Activated T-helper 1 cell treated with anti-CD3 and anti-CD28 coated beads, Interleukin-12 subunit alpha, Interleukin-12 subunit beta, Interleukin-2, Interleukin-4 antibody, amounts not matched to agents 30 ng/mL and 10 ng/mL and 1 ng/mL, durations not matched to agents 14 hours and 24 hours and 36 hours (primary cell): ENCODE measurements around the gene STYK1. TPM values are rescaled to one million over a fixed set of nuclear protein-coding genes. Genes with fewer than 3 reads are reported as not detected.
A peak's percentile ranks its signal among the peaks of the same experiment; 100 is the strongest.
"Not testable (repeated sequence)": the region's sequence is repeated elsewhere in the genome, so short reads cannot be mapped to it uniquely, and the experiment has no call there.

Experiments
- DNase-seq: peaks from one replicate; pipeline ENCODE4 v3.0.0; 2021; ENCODE audit warnings: low spot score
- H3K27ac Mint-ChIP-seq: one replicate; pipeline ENCODE4 v1.8.0; 2021; ENCODE audit warnings: mild to moderate bottlenecking, mixed read lengths
- H3K27me3 Mint-ChIP-seq: one replicate; pipeline ENCODE4 v1.8.0; 2022; ENCODE audit warnings: mild to moderate bottlenecking, moderate library complexity, mixed read lengths; ENCODE audit not compliant: insufficient read depth
- H3K36me3 Mint-ChIP-seq: one replicate; pipeline ENCODE4 v1.8.0; 2021; ENCODE audit warnings: low read depth, mixed read lengths
- H3K4me1 Mint-ChIP-seq: one replicate; pipeline ENCODE4 v1.8.0; 2021; ENCODE audit warnings: low read depth, mixed read lengths
- H3K4me3 Mint-ChIP-seq: one replicate; pipeline ENCODE4 v1.8.0; 2021; ENCODE audit warnings: mild to moderate bottlenecking, moderate library complexity, mixed read lengths
- H3K9me3 Mint-ChIP-seq: one replicate; pipeline ENCODE4 v1.8.0; 2021; ENCODE audit warnings: mixed read lengths
- intact Hi-C: fragments of 100-400 bp; cut with micrococcal nuclease; formaldehyde crosslinking; loops from one replicate; pipeline ENCODE4 v1.15.1; 2024
- total RNA-seq: library from RNA; stranded (reverse); gene quantifications from 2 replicates; pipeline ENCODE4 v1.2.3, GENCODE V29; 2022

The STYK1 gene
- total RNA-seq, 1 donor from 2014 or later: not detected

DNA sequence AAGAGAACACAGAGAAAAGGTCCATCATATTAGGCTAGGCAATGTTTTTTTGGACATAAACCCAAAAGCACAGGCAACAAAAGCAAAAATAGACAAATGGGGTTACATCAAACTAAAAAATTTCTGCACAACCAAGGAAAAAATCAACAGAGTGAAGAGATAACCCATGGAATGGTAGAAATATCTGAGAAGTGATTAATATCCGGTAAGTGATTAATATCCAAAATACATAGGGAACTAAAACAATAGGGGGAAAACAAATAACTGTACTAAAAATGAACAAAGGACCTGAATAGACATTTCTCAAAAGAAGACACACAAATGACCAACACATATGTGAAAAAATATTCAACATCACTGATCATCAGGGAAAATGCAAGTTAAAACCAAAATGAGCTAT lies 4.3 kb downstream of the STYK1 start:
- DNase-seq: no peak
- Mint-ChIP-seq H3K4me1 (peaks cover 47% of the 10 kb centered on the region), H3K27ac (no peak overlapping the region), H3K4me3 (no peak overlapping the region), H3K9me3 (no peaks in the 10 kb centered on the region), H3K27me3 (peaks cover 49% of the 10 kb centered on the region), H3K36me3 (peaks cover 2% of the 10 kb centered on the region)
- intact Hi-C loops: no loop called here

GRCh38 chr12:10668526-10668925 lies 5.3 kb downstream of the STYK1 start:
- H3K27me3 Mint-ChIP-seq: peaks cover 48% of the 10 kb centered on the region
- H3K27ac Mint-ChIP-seq: peak overlapping the region; percentile 2
- DNase-seq: no peak
- H3K36me3 Mint-ChIP-seq: no peaks in the 10 kb centered on the region
- H3K9me3 Mint-ChIP-seq: no peaks in the 10 kb centered on the region
- H3K4me1 Mint-ChIP-seq: peaks cover 37% of the 10 kb centered on the region
- intact Hi-C loops: no loop called here
- peak overlapping the region; percentile 37 for H3K4me3 Mint-ChIP-seq

- H3K27ac Mint-ChIP-seq: no peak overlapping the region
- H3K36me3 Mint-ChIP-seq: no peaks in the 10 kb centered on the region
- H3K9me3 Mint-ChIP-seq: no peaks in the 10 kb centered on the region
- intact Hi-C loops: no loop called here
- peaks cover 46% of the 10 kb centered on the region for H3K27me3 Mint-ChIP-seq
- no peak for DNase-seq
- no peak overlapping the region for H3K4me3 Mint-ChIP-seq
- H3K4me1 Mint-ChIP-seq: peaks cover 28% of the 10 kb centered on the region
These were observed 6.3 kb downstream of the STYK1 start for GRCh38 chr12:10667581-10667980.

- Mint-ChIP-seq H3K4me3 (no peak overlapping the region), H3K4me1 (peaks cover 12% of the 10 kb centered on the region), H3K27ac (no peak overlapping the region), H3K36me3 (no peaks in the 10 kb centered on the region), H3K9me3 (no peaks in the 10 kb centered on the region), H3K27me3 (peaks cover 41% of the 10 kb centered on the region)
- intact Hi-C loops: no loop called here
- no peak for DNase-seq
These were observed 9.4 kb downstream of the STYK1 start for GRCh38 chr12:10664499-10664898.

GRCh38 chr12:10663869-10664268 lies 10.0 kb downstream of the STYK1 start:
- H3K9me3 Mint-ChIP-seq: no peaks in the 10 kb centered on the region
- no peak overlapping the region for H3K27ac Mint-ChIP-seq
- intact Hi-C loops: no loop called here
- no peak overlapping the region for H3K4me3 Mint-ChIP-seq
- H3K4me1 Mint-ChIP-seq: peaks cover 11% of the 10 kb centered on the region
- DNase-seq: no peak
- H3K36me3 Mint-ChIP-seq: no peaks in the 10 kb centered on the region
- peaks cover 37% of the 10 kb centered on the region for H3K27me3 Mint-ChIP-seq

GRCh38 chr12:10661338-10661737 lies 12.5 kb downstream of the STYK1 start:
- H3K27ac Mint-ChIP-seq: no peak overlapping the region
- intact Hi-C loops: no loop called here

DNA sequence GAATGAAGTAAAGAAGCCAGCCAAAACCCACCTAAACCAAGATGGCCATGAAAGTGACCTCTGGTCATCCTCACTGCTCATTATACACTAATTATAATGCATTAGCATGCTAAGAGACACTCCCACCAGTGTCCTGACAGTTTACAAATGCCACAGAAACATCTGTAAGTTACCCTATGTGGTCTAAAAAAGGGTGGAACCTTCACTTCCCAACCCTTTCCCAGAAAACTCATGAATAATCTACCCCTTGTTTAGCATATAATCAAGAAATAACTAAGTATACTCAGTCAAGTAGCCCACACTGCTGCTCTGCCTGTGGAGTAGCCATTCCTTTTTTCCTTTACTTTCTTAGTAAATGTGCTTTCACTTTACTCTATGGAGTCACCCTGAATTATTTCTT lies 19.8 kb downstream of the STYK1 start:
- H3K36me3 Mint-ChIP-seq: no peaks in the 10 kb centered on the region
- DNase-seq: no peak
- H3K27ac Mint-ChIP-seq: no peak overlapping the region
- H3K4me3 Mint-ChIP-seq: no peak overlapping the region
- peaks cover 17% of the 10 kb centered on the region for H3K27me3 Mint-ChIP-seq
- H3K9me3 Mint-ChIP-seq: peaks cover 12% of the 10 kb centered on the region
- intact Hi-C loops: no loop called here
- H3K4me1 Mint-ChIP-seq: no peaks in the 10 kb centered on the region

More at GRCh38 chr12:10661338-10661737, 12.5 kb downstream of the STYK1 start:
- H3K36me3 Mint-ChIP-seq: no peaks in the 10 kb centered on the region
- DNase-seq: no peak
- peaks cover 34% of the 10 kb centered on the region for H3K27me3 Mint-ChIP-seq
- H3K9me3 Mint-ChIP-seq: peaks cover 9% of the 10 kb centered on the region
- H3K4me1 Mint-ChIP-seq: no peaks in the 10 kb centered on the region
- H3K4me3 Mint-ChIP-seq: no peak overlapping the region

DNA sequence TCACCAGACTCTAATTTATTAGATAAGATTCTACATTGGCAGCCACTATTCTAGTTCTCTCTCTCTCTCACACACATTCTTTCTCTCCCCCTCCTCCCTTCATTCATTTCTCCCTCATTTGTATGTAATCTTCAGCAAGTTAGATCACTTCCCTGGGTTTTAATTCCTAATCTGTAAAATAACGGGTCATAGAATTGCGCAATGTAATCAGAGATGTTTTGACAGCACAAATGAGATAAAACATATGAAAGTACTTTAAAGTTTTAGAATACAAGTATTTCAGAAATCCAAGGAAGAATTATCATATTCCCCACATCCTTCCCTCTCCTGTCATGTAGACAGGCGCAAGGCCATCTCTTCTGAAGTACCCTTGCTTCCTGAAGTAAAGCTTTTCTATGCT lies 21.7 kb downstream of the STYK1 start:
- H3K4me3 Mint-ChIP-seq: no peak overlapping the region
- H3K36me3 Mint-ChIP-seq: no peaks in the 10 kb centered on the region
- no peak for DNase-seq
- no peak overlapping the region for H3K27ac Mint-ChIP-seq
- intact Hi-C loops: no loop called here
- no peaks in the 10 kb centered on the region for H3K4me1 Mint-ChIP-seq
- H3K9me3 Mint-ChIP-seq: peaks cover 19% of the 10 kb centered on the region
- peaks cover 9% of the 10 kb centered on the region for H3K27me3 Mint-ChIP-seq

DNA sequence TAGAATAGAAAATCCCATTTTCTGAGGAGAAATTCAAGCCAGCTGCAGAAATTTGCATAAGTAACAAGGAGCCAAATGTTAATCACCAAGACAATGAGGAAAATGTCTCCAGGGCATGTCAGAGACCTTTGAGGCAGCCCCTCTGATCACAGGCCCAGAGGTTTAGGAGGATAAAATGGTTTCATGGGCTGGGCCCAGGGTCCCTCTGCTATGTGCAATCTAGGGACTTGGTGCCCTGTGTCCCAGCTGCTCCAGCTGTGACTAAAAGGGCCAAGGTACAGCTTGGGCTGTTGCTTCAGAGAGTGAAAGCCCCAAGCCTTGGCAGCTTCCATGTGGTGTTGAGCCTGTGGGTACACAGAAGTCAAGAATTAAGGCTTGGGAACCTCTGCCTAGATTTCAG lies 27.3 kb downstream of the STYK1 start:
- not testable (repeated sequence) for H3K36me3 Mint-ChIP-seq, H3K4me1 Mint-ChIP-seq

DNA sequence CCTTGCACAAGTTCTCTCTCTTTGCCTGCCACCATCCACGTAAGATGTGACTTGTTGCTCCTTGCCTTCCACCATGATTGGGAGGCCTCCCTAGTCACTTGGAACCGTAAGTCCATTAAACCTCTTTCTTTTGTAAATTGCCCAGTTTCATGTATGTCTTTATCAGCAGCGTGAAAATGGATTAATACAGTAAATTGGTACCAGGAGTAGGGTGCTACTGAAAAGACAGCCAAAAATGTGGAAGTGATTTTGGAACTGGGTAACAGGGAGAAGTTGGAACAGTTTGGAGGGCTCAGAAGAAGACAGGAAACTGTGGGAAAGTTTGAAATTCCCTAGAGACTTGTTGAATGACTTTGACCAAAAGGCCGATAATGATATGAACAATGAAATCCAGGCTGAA lies 27.9 kb downstream of the STYK1 start:
- no peaks in the 10 kb centered on the region for H3K4me1 Mint-ChIP-seq
- DNase-seq: no peak
- H3K9me3 Mint-ChIP-seq: peaks cover 34% of the 10 kb centered on the region
- no peak overlapping the region for H3K4me3 Mint-ChIP-seq
- no peak overlapping the region for H3K27ac Mint-ChIP-seq
- intact Hi-C loops: no loop called here
- H3K36me3 Mint-ChIP-seq: peaks cover 7% of the 10 kb centered on the region
- H3K27me3 Mint-ChIP-seq: peaks cover 13% of the 10 kb centered on the region

More for the DNA sequence above, 27.3 kb downstream of the STYK1 start:
- H3K4me3 Mint-ChIP-seq, DNase-seq, H3K27ac Mint-ChIP-seq, intact Hi-C loops: not testable (repeated sequence)
- Mint-ChIP-seq H3K9me3 (peaks cover 34% of the 10 kb centered on the region), H3K27me3 (peaks cover 13% of the 10 kb centered on the region)

GRCh38 chr12:10641735-10642500 lies 31.9 kb downstream of the STYK1 start:
- intact Hi-C loops: no loop called here
- Mint-ChIP-seq H3K36me3 (peaks cover 7% of the 10 kb centered on the region), H3K9me3 (peaks cover 23% of the 10 kb centered on the region)

DNA sequence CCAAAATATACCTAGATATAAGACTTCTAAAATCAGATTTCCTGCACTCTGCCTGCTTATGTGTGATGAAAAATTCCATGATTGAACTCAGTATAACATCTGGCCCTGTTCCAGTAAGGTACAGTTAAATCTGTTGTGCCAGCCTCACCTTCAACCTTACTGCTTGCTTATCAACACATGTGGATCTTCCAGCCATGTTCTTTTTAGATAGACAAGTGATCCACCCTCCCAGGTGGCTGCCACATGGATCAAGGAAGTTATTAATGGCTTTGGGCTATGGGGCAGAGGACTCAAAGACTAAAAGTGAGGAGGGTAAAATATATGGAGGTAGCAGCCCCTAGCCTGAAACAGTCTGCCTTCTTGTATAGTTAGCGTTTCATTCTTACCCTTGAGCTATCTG lies 35.1 kb downstream of the STYK1 start:
- Mint-ChIP-seq H3K4me3 (no peak overlapping the region), H3K36me3 (no peaks in the 10 kb centered on the region)

More at GRCh38 chr12:10641735-10642500, 31.9 kb downstream of the STYK1 start:
- Mint-ChIP-seq H3K27ac (no peak overlapping the region), H3K27me3 (peaks cover 21% of the 10 kb centered on the region), H3K4me1 (no peaks in the 10 kb centered on the region), H3K4me3 (no peak overlapping the region)
- DNase-seq: no peak

GRCh38 chr12:10636611-10637010 lies 37.2 kb downstream of the STYK1 start:
- Mint-ChIP-seq H3K27me3 (peaks cover 14% of the 10 kb centered on the region), H3K36me3 (no peaks in the 10 kb centered on the region), H3K4me3 (no peak overlapping the region), H3K27ac (no peak overlapping the region), H3K4me1 (no peaks in the 10 kb centered on the region), H3K9me3 (no peaks in the 10 kb centered on the region)
- intact Hi-C loops: no loop called here
- no peak for DNase-seq

More for the DNA sequence above, 35.1 kb downstream of the STYK1 start:
- intact Hi-C loops: no loop called here
- H3K9me3 Mint-ChIP-seq: no peaks in the 10 kb centered on the region
- DNase-seq: no peak
- no peaks in the 10 kb centered on the region for H3K4me1 Mint-ChIP-seq
- no peak overlapping the region for H3K27ac Mint-ChIP-seq
- peaks cover 19% of the 10 kb centered on the region for H3K27me3 Mint-ChIP-seq

GRCh38 chr12:10636124-10636523 lies 37.7 kb downstream of the STYK1 start:
- DNase-seq: no peak
- no peaks in the 10 kb centered on the region for H3K4me1 Mint-ChIP-seq
- H3K27me3 Mint-ChIP-seq: peaks cover 14% of the 10 kb centered on the region
- no peak overlapping the region for H3K4me3 Mint-ChIP-seq
- H3K9me3 Mint-ChIP-seq: no peaks in the 10 kb centered on the region
- H3K36me3 Mint-ChIP-seq: no peaks in the 10 kb centered on the region
- no peak overlapping the region for H3K27ac Mint-ChIP-seq
- intact Hi-C loops: no loop called here
